AG09319 (cell line): Measurements from ENCODE around the gene CAMK2D.
A peak's percentile ranks its signal among the peaks of the same experiment; 100 is the strongest.

Experiments used
- DNase-seq: peaks from one replicate; pipeline ENCODE4 v3.0.0-alpha.2; 2010; ENCODE audit warnings: low read depth; ENCODE audit errors: extremely low read depth
- TF ChIP-seq, protein P1 (sequence below): IDR thresholded peaks from 2 replicates; pipeline ENCODE4 v1.5.1; 2011; ENCODE audit warnings: low read depth, mild to moderate bottlenecking, inconsistent platforms, low read length, moderate library complexity

The CAMK2D gene

GRCh38 chr4:113637823-113638561 lies 123.5 kb downstream of the CAMK2D start:
- no peak for DNase-seq
- TF ChIP-seq, protein P1, sequence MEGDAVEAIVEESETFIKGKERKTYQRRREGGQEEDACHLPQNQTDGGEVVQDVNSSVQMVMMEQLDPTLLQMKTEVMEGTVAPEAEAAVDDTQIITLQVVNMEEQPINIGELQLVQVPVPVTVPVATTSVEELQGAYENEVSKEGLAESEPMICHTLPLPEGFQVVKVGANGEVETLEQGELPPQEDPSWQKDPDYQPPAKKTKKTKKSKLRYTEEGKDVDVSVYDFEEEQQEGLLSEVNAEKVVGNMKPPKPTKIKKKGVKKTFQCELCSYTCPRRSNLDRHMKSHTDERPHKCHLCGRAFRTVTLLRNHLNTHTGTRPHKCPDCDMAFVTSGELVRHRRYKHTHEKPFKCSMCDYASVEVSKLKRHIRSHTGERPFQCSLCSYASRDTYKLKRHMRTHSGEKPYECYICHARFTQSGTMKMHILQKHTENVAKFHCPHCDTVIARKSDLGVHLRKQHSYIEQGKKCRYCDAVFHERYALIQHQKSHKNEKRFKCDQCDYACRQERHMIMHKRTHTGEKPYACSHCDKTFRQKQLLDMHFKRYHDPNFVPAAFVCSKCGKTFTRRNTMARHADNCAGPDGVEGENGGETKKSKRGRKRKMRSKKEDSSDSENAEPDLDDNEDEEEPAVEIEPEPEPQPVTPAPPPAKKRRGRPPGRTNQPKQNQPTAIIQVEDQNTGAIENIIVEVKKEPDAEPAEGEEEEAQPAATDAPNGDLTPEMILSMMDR, result no peak

DNA sequence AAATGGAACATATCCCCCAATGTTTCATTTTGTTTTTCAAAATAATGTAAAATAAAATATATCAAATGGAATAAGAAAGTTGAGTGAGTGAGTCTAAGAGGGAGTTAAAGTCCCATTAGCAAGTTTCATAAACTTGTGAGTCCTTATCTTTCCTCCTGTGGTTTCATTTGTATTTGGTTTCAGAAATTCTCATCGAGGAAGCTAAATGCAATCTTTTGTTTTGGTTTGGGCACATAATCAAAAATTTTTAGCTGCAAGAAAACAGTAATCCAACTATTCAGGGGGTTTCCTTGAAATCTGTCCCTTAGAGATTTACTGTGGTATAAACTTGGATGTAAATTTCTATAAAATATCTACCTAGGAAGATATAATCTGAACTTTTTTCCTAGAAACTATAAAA lies 124.2 kb downstream of the CAMK2D start:
- TF ChIP-seq, protein P1, result no peak

GRCh38 chr4:113636877-113637276 lies 124.7 kb downstream of the CAMK2D start:
- TF ChIP-seq, protein P1, result no peak
- DNase-seq, result no peak

More for the DNA sequence above, 124.2 kb downstream of the CAMK2D start:
- DNase-seq, result peak; percentile 24

GRCh38 chr4:113636438-113636818 lies 125.1 kb downstream of the CAMK2D start:
- TF ChIP-seq, protein P1, result no peak
- no peak for DNase-seq

DNA sequence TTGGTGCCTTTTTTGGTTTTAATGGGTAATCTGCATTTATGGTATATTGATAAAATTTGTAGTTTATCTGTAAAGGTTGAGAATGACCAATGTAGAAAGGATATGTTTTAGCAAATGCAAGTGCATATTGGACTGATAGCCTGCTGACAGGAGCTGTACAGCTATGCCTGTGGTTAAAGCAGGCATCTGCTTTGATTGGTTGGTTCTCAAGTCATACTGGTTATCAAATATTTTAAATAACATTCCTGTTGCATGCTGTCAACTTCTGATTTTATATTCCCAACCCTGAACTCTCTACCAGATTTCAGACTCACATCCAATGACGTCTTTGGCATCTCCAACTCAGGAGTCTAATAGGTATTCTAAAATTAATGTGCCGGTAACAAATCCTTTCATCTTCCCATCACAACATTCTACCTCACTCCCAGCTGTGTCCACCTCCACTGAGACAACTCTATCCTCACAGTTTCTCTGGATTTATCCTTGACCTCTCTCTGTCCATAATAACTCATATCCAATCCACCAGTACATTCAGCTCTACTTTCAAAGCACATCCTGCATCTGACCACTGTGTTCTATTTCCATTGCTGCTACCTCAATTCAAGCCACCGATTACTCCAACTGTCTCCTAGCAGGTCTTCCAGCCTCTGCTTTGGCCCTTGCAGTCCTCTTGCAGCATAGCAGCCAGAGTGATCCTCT lies 125.7 kb downstream of the CAMK2D start:
- no peak for DNase-seq
- TF ChIP-seq, protein P1, result no peak

GRCh38 chr4:113634081-113634969 lies 127.2 kb downstream of the CAMK2D start:
- DNase-seq, result no peak
- TF ChIP-seq, protein P1, result no peak
